ENCODE data around the gene GAS5.

- TF ChIP-seq CTCF (conservative IDR thresholded peaks at IDR 0.05; ENCODE audit: low read length) (no peak), EZH2phosphoT487 (IDR thresholded peaks at IDR 0.05; ENCODE audit: borderline replicate concordance, low read depth, low read length) (no peak)
Measured at GRCh38 chr1:173887627-173888026, 19.8 kb upstream of the GAS5 start.
